Type B pancreatic cell (in vitro differentiated cells): ENCODE data around the gene METTL15. TPM values are rescaled to one million over a fixed set of nuclear protein-coding genes. Genes with fewer than 3 reads are reported as not detected.
"Not testable (repeated sequence)": the region's sequence is repeated elsewhere in the genome, so short reads cannot be mapped to it uniquely, and the experiment has no call there.

Experiments used
- DNase-seq: peaks from one replicate; pipeline ENCODE4 v3.0.0; 2021; ENCODE audit warnings: mixed read lengths; ENCODE audit not compliant: unreplicated experiment; ENCODE audit errors: extremely low spot score
- H3K27ac Mint-ChIP-seq: 2 replicates; pipeline ENCODE4 v1.8.0; 2021; ENCODE audit warnings: mild to moderate bottlenecking, mixed read lengths
- H3K27me3 Mint-ChIP-seq: 2 replicates; pipeline ENCODE4 v1.8.0; 2021; ENCODE audit warnings: mixed read lengths
- H3K36me3 Mint-ChIP-seq: 2 replicates; pipeline ENCODE4 v1.8.0; 2021; ENCODE audit warnings: mixed read lengths
- H3K4me1 Mint-ChIP-seq: one replicate; pipeline ENCODE4 v1.8.0; 2021; ENCODE audit warnings: mixed read lengths; ENCODE audit not compliant: unreplicated experiment
- H3K4me3 Mint-ChIP-seq: 2 replicates; pipeline ENCODE4 v1.8.0; 2021; ENCODE audit warnings: mild to moderate bottlenecking, mixed read lengths
- H3K9me3 Mint-ChIP-seq: 2 replicates; pipeline ENCODE4 v1.8.0; 2021; ENCODE audit warnings: mixed read lengths
- CTCF ChIP-seq: fragments of 200-600 bp; sonication (generic); conservative IDR thresholded peaks from 2 replicates; pipeline ENCODE4 v1.5.0; 2021; ENCODE audit warnings: antibody characterized with exemption, mild to moderate bottlenecking
- total RNA-seq: library from RNA; stranded (reverse); gene quantifications from 2 replicates; pipeline ENCODE4 v1.2.1, GENCODE V29; 2021; ENCODE audit warnings: low replicate concordance

The METTL15 gene
- total RNA-seq, 1 donor from 2014 or later = 13.4 TPM

- TF ChIP-seq CTCF = no peak
- Mint-ChIP-seq H3K9me3 (no peaks in the 10 kb centered on the region), H3K36me3 (peaks cover 16% of the 10 kb centered on the region), H3K27me3 (no peaks in the 10 kb centered on the region), H3K4me3 (no peak overlapping the region), H3K4me1 (peaks cover 23% of the 10 kb centered on the region), H3K27ac (no peak overlapping the region)
- DNase-seq = no peak
Observed at GRCh38 chr11:28114116-28114515, 5.9 kb downstream of the METTL15 start.

DNA sequence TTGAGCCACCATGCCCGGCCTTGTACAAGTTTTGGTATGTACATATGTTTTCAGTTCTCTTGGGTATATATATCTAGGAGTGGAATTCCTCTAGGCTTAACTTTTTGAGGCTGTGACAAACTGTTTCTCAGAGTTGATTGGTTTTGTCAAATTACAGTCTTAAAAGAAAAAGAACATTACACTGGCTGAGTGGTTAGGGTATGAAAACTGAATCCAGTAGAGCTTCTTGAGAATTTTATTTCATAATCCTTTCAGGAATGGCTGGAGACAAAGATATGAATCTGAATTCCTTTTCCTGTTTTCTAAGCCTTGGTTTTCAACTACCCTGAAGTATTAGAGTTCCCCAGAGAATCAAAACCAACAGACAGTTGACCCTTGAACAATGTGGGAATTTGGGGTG is 6.5 kb downstream of the METTL15 start:
- Mint-ChIP-seq H3K4me3 (no peak overlapping the region), H3K27me3 (no peaks in the 10 kb centered on the region), H3K27ac (no peak overlapping the region), H3K36me3 (peaks cover 16% of the 10 kb centered on the region), H3K9me3 (no peaks in the 10 kb centered on the region), H3K4me1 (peaks cover 18% of the 10 kb centered on the region)
- DNase-seq = no peak
- no peak for TF ChIP-seq CTCF

DNA sequence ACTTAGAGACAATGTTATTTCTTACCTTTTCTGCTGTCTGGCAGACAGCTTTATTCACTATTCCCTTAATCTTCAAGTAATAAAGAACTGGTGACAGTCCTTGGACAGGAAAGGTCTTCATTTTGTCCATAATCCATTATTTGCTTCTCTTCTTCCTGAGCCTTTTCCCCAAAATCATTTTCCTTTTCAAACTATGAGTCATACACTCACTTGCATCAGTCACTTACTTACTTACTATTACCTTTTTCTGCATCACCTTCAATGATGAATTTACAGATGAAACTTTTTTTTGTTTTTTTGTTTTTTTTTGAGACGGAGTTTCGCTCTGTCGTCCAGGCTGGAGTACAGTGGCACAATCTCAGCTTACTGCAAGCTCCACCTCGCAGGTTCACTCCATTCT is 9.5 kb downstream of the METTL15 start:
- no peaks in the 10 kb centered on the region for H3K27me3 Mint-ChIP-seq
- no peak overlapping the region for H3K4me3 Mint-ChIP-seq
- DNase-seq = no peak
- H3K9me3 Mint-ChIP-seq = no peaks in the 10 kb centered on the region
- H3K4me1 Mint-ChIP-seq = peaks cover 4% of the 10 kb centered on the region
- peaks cover 9% of the 10 kb centered on the region for H3K36me3 Mint-ChIP-seq
- no peak for TF ChIP-seq CTCF
- H3K27ac Mint-ChIP-seq = no peak overlapping the region

GRCh38 chr11:28123151-28123581 is 15.0 kb downstream of the METTL15 start:
- H3K27ac Mint-ChIP-seq = no peak overlapping the region
- H3K9me3 Mint-ChIP-seq = no peaks in the 10 kb centered on the region
- H3K27me3 Mint-ChIP-seq = no peaks in the 10 kb centered on the region
- no peak overlapping the region for H3K4me3 Mint-ChIP-seq
- TF ChIP-seq CTCF = no peak
- peaks cover 5% of the 10 kb centered on the region for H3K36me3 Mint-ChIP-seq
- no peak for DNase-seq
- H3K4me1 Mint-ChIP-seq = peaks cover 4% of the 10 kb centered on the region

- Mint-ChIP-seq H3K36me3 (peaks cover 28% of the 10 kb centered on the region), H3K4me3 (no peak overlapping the region), H3K9me3 (peaks cover 6% of the 10 kb centered on the region), H3K4me1 (no peaks in the 10 kb centered on the region), H3K27me3 (no peaks in the 10 kb centered on the region), H3K27ac (no peak overlapping the region)
- no peak for DNase-seq
- TF ChIP-seq CTCF = no peak
Observed at GRCh38 chr11:28132548-28132947, 24.4 kb downstream of the METTL15 start.

- TF ChIP-seq CTCF = no peak
- peaks cover 33% of the 10 kb centered on the region for H3K36me3 Mint-ChIP-seq
- H3K4me1 Mint-ChIP-seq = no peaks in the 10 kb centered on the region
- H3K27me3 Mint-ChIP-seq = no peaks in the 10 kb centered on the region
- DNase-seq = no peak
- H3K4me3 Mint-ChIP-seq = no peak overlapping the region
- H3K9me3 Mint-ChIP-seq = peaks cover 6% of the 10 kb centered on the region
- H3K27ac Mint-ChIP-seq = no peak overlapping the region
Observed at GRCh38 chr11:28133146-28133545, 25.0 kb downstream of the METTL15 start.

DNA sequence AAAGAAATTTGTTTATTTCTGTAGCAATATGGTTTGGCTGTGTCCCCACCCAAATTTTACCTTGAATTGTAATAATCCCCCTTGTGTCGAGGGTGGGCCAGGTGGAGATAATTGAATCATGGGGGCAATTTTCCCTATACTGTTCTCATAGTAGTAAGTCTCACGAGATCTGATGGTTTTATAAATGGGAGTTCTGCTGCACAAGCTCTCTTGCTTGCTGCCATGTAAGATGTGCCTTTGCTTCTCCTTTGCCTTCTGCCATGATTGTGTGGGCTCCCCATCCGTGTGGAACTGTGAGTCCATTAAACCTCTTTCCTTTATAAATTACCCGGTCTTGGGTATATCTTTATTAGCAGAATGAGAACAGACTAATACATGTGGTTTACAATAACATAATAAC is 28.0 kb downstream of the METTL15 start:
- H3K9me3 Mint-ChIP-seq, H3K4me1 Mint-ChIP-seq, H3K27ac Mint-ChIP-seq, H3K27me3 Mint-ChIP-seq, DNase-seq, H3K4me3 Mint-ChIP-seq: not testable (repeated sequence)
- H3K36me3 Mint-ChIP-seq = peaks cover 39% of the 10 kb centered on the region
